Measurements from ENCODE around the gene ADGRA3.

Gene ADGRA3

DNA sequence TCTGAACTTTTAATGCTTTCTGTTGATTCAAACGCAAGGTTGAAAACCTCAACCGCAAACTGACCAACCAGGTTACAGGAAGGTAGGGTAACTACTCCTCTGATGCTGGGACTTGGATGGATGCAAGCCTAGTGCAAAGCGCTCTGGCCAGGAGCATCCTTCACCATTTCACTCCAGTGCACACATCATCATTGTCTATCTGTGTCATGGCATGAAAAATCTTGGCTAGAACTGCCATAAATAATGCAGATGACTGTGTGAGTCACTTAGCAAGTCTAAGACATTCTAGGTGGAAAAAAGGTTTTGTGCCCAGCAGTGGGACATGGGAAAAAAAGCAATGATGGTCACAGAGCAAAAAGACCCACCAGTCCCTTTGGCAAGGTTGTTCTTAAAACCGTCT, 10.9 kb downstream of the ADGRA3 start:
- no peak for DNase-seq

DNA sequence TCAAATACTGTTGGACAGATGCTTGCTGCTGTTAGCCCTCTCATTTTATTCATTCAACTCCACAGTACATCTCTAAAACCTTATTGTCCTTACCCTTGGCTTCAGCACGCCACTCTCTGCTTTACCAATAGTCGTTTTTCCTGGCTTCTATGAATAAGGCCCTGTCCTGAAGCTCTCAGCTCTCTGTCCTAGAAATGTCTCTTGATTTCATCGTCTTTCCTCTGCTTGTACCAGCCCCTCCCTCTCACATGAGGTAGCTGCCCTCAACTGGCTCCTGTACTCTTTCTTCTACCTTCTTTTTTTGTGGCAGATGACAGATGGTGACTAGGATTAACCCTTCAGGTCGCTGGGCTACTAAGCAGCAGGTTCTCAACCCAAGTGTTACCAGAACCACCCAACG, 11.4 kb downstream of the ADGRA3 start:
- no peak for DNase-seq

DNA sequence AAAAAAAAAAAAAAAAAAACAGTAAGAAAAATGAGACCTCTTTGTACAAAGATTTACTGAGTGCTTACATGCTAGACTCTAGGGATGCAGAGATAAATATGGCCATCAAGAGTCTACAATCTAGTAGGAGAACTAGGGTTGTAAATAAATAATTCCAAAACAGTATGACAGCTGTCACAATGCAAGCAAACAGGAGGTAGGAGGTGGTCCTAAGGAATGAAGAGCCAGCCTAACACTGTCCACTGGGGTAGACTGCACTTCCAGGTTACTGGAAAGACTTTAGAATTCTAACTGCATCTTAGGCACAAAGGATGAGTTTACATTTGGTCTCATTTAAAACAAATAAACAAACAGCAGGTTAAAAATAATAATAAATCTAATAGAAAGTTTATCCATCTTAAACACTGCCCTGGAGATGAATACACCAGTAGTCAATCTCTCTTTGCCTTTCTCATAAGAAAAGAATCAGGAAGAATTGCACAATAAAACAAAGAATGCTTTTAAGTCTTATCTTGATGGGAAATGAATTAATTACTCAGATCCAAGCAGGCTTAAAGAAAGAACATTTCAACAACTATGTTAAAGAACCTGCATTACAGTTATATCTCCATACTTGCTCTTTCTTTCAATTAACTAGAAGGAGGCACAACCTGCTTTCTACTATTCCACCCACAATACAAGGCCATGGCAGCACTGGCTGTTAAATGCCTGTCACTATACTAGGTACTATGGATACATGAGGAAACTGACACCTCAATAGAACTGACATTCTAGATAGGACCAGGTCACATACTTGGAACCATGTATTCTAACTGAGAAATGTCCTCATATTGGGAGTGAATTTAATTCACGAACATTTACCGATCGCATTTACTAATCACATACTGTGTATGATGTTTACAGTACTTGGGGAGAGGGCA, 12.7 kb downstream of the ADGRA3 start:
- DNase-seq = no peak

DNA sequence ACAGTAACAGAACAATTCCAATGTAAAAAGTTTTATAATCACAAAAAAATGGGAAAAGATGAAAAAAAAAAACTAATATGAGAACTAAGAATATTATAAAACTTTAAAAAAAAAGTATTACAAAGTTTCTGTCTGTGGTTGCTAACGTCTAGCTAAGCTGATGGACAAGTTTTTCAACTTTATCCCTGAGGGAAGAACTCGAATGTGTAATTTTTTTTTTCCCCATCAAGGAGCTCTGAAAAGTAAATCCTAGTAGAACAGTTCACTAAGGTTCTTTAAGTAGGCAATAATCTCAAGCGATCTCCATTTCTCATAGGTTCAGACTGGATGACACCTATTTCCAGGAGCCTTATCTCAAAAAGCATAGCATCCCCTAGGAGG, 14.2 kb downstream of the ADGRA3 start:
- DNase-seq = no peak

DNA sequence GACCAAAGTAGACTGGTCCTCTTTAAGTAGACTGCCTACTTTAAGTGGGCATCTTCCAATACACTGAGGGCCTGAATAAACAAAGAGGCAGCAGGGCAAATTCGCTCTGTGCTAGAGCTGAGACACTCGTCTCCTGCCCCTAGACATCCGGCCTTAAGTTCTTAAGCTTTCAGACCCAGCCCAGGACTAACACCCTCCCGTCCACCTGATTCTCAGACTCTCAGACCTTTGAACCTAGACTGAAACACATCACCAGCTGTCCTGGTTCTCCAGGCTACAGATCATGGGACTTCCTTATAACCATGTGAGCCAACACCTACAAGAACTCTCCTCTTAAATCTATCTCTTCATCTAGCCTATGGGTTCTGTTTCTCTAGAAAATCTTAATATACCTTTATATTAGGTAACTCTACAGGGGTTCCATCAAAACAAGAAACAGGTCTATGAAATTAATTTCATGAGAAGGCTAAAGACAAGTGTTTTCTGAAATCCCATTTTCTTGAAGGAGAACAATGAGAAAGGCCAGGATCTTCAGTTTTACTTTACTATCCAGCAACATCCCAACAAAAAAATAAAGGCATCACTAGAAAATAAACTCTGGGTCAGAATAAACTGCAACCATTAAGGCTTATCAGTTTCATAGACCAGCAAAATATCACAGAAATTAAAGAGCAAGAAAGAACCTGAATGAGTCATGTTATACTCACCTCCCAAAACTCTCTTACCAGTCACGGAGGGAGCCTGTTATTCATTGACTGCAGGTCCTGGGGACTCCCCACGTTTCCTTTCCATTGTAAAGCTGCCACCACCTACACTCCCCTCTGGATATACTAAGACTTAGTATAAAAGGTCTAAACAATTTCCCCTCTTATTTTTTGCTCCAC, 14.8 kb downstream of the ADGRA3 start:
- no peak for DNase-seq

DNA sequence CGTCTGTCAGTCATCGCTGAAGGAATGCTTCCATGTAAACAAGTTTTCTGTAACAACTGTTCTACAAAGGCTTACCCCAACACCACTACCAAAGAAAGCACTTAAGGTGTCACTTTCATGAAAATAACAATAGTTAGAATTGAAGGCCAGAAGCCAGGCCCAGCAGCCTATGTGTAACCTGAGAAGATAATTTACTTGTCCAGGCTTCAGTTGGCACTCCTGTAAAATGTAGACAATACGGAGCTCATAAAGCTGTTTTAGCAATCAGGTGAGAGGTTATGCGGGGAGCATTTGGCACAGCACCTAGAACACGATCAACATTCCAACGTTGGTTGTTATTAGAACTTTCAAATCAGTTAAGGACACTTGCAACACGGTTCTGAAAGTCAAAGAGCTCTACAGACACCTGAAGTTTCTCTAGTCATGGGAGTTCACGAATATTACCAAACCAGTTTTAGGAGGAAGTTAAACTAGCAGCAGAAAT, 15.7 kb downstream of the ADGRA3 start:
- no peak for DNase-seq

DNA sequence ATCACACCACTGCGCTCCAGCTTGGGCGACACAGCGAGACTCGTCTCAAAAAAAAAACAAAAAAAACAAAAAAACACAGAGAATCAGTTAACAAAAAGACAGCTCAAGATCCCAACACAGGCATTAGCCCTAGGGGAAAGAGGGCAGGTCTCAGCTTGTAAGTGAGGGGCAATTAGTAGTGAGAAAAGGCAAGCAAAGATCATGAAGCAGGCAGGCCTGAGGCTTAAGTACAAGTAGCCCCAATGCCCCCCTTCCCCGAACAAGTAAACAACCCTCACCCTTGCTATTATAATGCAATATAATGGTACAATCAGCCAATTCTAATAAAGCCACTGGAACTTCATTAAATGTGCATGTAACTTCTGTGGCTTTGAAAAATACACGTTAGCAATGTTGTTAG, 17.0 kb downstream of the ADGRA3 start:
- DNase-seq = no peak

DNA sequence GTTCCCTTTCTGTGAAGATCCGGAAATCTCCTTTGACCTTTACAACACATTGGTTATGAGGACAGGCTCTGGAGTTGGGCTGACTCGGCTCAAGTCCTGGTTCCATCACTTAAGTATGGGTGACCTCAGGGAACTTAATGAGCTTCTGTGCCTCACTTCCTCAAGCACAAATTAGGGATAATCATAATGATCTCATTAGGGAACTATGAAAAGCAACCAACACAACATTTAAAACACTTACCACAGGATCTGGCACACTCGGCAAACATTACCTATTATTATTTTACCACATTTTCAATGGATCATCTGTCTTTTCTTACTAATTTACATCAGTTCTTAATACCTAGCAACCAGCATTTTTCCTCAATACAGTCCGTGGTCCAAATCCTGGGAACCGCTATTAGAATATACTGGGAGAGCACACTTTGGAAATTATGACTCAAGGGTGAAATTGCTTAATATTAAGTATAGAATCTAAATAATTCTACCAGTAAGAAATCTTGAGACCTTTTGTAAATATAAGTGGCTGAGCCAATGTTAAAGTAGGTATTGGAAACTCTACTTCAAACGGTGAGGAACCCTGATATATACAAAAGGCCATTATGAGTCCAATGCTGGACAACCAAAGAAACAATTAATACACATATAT, 19.6 kb downstream of the ADGRA3 start:
- DNase-seq = no peak

DNA sequence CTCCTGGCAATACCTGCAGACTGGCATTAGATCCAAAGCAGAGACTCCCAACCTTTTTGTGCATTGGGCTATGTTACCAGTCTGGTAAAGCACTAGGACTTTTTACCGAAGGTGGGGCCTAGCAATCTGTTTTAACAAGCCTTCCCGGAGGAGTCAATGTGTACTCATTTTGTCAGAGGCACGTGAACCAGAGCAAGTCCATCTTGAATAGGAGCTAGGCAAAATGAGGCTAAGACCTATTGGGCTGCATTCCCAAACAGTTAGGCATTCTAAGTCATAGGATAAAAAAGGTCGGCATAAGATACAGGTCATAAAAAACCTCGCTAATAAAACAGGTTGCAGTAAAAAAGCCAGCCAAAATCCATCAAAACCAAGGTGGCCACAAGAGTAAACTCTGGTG, 22.3 kb downstream of the ADGRA3 start:
- DNase-seq = no peak

DNA sequence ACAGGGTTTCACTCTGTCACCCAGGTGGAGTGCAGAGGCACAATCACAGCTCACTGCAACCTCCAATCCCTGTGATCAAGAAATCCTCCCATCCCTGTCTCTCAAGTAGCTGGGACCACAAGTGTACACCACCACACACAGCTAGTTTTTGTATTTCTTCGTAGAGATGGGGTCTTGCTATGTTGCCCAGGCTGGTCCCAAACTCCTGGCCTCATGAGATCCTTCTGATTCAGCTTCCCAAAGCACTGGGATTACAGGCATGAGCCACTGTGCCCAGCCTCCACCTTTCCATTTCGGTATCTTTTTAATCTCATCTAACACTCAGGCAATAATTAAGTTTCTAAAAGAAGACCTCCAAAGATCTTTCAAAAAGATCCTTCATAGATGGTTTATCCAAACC, 22.9 kb downstream of the ADGRA3 start:
- DNase-seq = no peak

DNA sequence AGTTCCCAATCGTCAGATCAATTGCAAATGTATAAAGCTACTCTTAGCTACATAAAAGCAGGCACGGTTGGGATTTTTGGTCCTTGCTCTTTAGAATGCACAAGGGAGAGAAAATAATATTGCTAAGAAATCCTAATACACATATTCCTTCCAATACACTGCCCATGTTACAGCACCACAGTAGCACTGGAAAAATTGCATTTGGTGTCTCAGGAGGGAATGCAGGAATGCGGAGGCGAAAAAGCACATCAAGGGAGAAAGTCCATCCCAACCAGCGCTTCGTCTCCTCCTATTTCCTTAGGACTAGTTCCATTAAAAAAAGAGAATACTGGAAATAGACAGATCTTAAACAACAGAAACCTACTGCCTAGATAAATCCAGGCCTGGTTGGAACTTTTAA, 23.9 kb downstream of the ADGRA3 start:
- DNase-seq = no peak

DNA sequence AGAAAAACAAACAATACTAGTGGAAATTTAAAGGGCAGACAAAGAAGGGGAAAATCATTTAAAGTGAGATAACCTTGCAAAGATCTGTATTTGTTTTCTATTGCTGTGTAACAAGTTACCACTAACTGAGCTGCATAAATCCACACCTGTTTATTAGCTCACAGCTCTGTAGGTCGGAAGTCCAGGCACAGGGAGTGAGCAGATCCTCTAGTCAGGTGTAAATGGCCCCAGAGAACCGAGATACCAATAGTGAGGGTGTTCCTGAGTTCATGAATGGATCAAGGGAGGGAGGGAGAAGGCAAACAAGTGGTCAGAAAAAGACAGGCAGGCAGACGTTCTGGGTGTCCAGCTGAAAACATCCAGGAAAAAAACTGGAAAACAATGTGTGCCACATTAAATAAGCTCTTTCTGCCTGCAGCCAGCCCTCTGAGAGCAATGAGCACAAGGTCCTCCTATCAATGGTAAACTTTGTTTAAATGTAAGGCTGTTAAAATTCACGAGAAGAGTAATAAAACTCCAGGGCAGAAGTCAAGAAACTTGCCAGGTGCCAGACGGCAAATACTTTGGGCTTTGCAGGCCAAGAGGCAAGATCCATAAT, 25.0 kb downstream of the ADGRA3 start:
- no peak for DNase-seq

DNA sequence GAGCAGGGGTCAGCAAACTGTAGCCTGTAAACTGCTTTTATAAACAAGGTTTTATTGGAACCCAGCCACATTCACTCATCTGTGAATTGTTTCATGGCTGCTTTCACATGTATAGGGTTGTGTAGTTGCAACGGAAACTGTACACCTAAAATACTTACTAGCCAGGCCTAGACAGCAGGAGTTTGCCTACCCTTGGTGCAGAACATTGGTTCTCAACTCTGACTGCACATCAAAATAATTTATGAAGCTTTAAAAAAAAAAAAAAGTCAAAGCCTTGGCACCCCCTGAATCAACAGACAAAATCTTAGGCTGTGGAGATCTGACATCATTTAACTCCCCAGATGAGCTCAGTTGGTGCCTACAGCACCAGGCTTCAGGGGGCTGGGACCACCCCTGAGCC, 27.8 kb downstream of the ADGRA3 start:
- no peak for DNase-seq

DNA sequence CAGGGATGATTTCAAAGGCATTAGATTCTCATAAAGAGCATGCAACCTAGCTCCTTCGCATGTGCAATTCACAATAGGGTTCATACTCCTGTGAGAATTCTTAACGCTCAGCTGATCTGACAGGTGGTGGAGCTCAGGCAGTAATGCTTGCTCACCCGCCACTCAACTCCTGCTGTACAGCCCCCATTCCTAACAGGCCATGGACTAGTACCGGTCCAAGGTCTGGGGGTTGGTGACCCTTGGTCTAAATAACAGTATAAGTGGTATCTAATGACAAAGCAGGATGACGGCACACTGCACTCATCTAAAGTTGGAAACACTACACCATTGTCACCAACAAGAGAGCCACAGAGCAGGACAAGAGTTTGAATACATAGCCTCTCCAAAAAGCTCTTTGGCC, 28.5 kb downstream of the ADGRA3 start:
- DNase-seq = no peak

DNA sequence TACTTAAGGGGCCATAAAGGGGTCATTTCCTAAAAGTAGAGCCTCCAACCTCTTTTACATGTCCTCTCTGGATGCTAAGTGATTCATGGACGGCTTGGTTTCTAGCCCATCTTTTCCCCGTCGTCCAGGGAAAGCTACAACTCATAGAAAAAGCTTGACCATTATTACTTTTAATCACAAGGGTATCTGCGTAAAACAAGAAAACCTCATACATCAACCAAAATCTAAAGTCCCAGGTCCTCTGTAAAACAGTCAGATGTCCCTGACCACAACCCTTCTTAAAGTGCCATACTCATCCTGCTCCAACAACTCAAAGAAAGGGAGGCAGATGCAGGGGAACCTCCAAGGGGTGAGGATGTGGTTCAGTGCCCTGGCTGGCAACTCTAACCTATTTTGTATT, 29.6 kb downstream of the ADGRA3 start:
- no peak for DNase-seq

DNA sequence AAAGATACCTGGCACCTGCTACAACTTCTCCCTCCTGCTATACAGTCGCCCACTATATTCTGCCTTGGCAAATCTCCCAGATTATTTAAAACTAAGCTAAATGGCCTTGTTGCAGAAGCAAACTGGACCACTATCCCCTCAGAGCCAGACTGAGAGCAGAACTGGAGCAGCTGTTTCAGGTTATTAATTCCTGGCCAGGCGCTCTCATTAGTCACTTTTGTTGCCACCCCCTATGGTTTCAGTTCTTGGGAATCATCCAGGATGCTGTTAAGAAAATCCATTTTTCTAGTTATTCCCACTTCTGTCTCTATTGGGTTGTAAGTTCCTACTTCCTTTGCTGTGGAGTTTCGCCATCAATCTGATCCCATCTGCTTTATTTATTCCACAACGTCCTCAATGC, 30.1 kb downstream of the ADGRA3 start:
- no peak for DNase-seq

DNA sequence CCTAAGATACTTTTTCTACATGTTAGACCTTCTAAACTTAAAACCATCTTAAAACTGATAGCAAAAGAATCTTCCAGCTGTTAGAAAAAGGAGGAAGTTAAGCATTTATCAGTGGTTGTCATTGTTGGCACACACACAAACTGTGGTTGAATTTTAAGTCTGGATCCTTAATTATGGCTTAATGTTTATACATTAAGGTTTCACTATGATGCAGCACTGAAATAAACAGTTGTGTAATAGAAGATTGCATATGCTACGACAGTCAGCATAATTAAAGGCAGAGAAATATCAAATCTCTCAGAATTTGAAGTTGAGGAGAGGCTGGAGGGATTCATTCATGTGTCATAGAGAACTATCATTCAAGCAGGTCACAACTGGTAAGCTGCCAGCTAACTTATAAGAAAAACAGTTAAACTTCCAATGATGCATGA, 32.3 kb downstream of the ADGRA3 start:
- DNase-seq = no peak

DNA sequence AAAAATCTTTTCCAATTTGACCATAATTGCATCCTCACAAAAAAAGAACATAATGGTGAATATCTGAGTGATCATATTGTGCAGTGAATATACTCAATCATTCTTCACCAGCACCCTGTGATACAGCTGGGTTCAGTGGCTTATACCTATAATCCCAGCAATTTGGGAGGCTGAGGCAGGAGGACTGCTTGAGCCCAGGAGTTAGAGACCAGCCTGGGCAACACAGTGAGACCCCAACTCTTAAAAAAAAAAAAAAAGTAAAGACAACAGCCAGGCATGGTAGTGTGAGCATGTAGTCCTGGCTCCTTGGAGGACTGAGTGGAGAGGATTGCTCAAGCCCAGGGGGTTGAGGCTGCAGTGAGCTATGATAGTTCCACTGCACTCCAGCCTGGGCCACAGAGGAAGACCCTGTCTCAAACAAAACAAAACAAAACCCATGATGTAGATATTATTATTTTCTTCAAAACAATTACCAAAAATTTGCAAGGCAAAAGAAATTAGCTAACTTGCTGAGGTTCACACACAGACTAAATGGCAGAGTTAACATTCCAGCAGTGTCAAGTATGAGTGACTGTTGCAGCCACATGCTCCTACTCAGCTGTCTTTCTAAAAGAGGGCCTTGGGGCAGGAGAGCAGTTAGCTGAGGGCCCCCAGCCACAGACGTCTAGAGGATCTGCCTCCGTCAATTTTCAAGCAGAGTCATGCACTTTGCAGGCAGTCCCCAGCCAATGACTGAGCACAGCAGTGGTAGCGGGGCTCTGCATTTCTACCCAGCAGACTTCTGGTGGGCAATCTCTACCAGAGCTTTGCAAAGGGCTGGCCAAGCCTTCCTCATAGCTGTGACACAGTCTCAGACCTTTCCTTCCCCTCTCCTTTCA, 33.4 kb downstream of the ADGRA3 start:
- DNase-seq = no peak

DNA sequence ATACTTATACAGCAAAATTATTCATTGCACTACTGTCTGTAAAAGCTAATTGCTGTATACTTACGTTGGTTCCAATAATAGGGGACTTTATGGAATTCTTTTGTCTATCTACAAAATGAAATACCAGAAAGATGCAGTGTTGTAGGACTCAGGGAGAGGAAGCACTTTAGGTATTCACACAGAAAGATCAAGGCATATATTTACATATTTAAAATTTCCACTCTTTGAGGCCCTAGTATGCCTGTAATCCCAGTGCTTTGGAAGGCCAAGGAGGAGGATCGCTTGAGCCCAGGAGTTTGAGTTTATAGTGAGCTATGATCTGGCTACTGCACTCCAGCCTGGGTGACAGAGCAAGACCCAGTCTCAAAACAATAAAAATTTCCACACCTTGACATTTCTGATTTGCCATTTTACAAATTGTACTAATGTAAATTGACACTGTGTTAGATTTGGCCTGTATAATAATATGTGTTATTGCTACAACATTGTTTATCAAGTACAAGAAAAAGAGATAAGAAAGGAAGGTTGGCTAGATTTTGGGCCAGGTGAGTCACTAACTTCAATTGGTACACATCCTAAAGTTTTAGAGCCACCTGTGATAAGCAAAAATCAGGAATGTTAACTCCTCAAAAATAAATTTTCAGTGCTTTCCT, 35.1 kb downstream of the ADGRA3 start:
- DNase-seq = no peak

DNA sequence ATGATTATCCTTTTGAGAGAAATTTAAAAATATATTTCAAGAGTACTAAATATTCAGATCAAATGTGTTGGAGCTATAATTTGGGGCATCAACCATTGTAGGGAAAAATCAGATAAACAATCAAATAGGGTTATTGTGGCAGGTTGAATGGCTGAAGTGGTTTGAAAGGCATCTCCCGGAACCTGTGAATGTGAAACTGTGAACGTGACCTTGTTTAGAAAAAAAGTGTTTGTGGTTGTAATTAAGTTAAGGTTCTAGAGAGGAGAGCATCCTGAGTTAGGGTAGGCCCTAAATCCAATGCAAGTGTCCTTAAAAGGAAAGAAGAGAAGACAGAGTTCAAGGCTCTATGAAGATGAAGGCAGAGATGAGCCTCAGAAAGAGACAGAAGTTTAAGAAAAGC, 37.4 kb downstream of the ADGRA3 start:
- DNase-seq = no peak

DNA sequence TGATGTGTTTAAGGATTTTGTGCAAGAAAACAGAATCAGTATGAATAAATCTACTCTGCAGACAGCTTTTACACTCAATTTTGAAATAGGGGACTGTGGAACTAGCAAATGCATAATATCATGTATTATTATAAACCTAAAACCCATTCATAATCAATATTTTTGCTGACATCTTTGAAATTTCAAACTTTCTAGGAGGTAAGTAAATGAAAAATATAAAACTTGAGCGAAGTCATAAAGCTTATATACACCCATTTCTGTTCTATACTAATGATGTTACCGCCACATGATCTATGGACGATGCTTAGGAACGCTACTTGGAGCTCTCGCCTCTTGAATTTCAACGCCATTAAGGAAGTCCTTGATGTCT, 38.1 kb downstream of the ADGRA3 start:
- no peak for DNase-seq
